Measurements from ENCODE around the gene IER5. TPM values are rescaled to one million over a fixed set of nuclear protein-coding genes. Genes with fewer than 3 reads are reported as not detected.

The IER5 gene
- total RNA-seq, 1 experiment from 2014 or later, result 18.2 TPM

Other genes starting within 250 kb of the IER5 start
- 1.8 to 3.3 TPM (median 2.1 TPM) in 3 replicates for gene KIAA1614, start 175.8 kb upstream of the IER5 start, total RNA-seq (2021)
- gene STX6, start 65.8 kb upstream of the IER5 start, total RNA-seq (2021), result 30.2 to 32.3 TPM (median 30.5 TPM) in 3 replicates
- 0.28 to 0.64 TPM (median 0.30 TPM) in 3 replicates for gene MR1, start 54.7 kb upstream of the IER5 start, total RNA-seq (2021)